ENCODE results near the gene GAPDHS.
A peak's percentile ranks its signal among the peaks of the same experiment; 100 is the strongest.

GAPDHS gene

DNA sequence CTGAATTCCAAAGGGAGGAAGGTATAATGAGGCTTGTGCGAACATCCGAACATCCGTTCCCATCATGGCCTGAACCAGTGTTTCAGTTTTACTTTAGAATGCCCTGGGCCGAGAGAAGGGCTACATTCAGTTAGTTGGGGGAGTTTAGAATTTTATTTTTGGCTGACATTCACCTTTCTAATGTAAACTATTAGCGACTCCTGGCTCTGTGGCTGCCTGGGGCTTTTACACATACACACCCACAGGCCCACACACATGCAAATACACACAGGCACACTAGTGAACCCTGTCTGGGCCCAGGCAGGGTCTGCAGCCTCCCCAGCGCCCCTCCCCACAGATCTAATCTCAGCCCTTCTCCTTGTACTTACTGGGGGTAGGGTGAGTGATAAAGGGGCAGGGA, 6.1 kb downstream of the GAPDHS start:
- Mint-ChIP-seq H3K36me3 (ENCODE audit: low read depth) (no peaks in the 10 kb centered on the region), H3K27ac (no peak overlapping the region), H3K27me3 (ENCODE audit: low read depth) (peaks cover 3% of the 10 kb centered on the region), H3K4me1 (ENCODE audit: low read depth) (peaks cover 3% of the 10 kb centered on the region), H3K9me3 (no peaks in the 10 kb centered on the region), H3K4me3 (no peak overlapping the region)
- no peak for DNase-seq (ENCODE audit: low spot score)

DNA sequence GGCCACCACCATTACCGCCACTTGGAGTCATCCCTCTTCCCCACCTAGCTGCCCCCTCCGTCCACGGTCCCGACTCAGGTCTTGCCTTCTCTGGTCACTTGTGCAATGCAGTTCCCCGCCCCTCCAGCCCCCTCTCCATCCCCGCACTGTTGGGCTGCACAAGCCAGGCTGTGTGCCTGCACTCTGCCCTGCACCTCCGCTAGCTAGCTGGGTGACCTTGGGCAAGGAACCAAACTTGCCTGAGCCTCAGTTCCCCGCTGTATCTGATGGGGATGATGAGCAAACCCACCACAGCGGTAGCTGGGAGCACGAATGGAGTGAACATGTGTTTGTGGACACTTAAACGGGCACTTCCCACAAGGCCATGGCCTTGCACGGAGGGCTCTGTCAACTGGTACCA, 6.6 kb downstream of the GAPDHS start:
- Mint-ChIP-seq H3K4me3 (no peak overlapping the region), H3K9me3 (no peaks in the 10 kb centered on the region), H3K27ac (no peak overlapping the region), H3K4me1 (ENCODE audit: low read depth) (peaks cover 7% of the 10 kb centered on the region), H3K27me3 (ENCODE audit: low read depth) (peaks cover 2% of the 10 kb centered on the region), H3K36me3 (ENCODE audit: low read depth) (no peaks in the 10 kb centered on the region)
- no peak for DNase-seq (ENCODE audit: low spot score)

- H3K27ac Mint-ChIP-seq: no peak overlapping the region
- no peaks in the 10 kb centered on the region for H3K9me3 Mint-ChIP-seq
- H3K36me3 Mint-ChIP-seq (ENCODE audit: low read depth): no peaks in the 10 kb centered on the region
- H3K27me3 Mint-ChIP-seq (ENCODE audit: low read depth): no peaks in the 10 kb centered on the region
- H3K4me3 Mint-ChIP-seq: no peak overlapping the region
- DNase-seq (ENCODE audit: low spot score): no peak
- H3K4me1 Mint-ChIP-seq (ENCODE audit: low read depth): peaks cover 8% of the 10 kb centered on the region
Measured at GRCh38 chr19:35540356-35540927, 7.2 kb downstream of the GAPDHS start.

GRCh38 chr19:35542209-35542608, 9.0 kb downstream of the GAPDHS start:
- H3K9me3 Mint-ChIP-seq: no peaks in the 10 kb centered on the region
- H3K36me3 Mint-ChIP-seq (ENCODE audit: low read depth): no peaks in the 10 kb centered on the region
- H3K27ac Mint-ChIP-seq: no peak overlapping the region
- no peak overlapping the region for H3K4me3 Mint-ChIP-seq
- peaks cover 16% of the 10 kb centered on the region for H3K4me1 Mint-ChIP-seq (ENCODE audit: low read depth)
- DNase-seq (ENCODE audit: low spot score): no peak
- H3K27me3 Mint-ChIP-seq (ENCODE audit: low read depth): no peaks in the 10 kb centered on the region

- Mint-ChIP-seq H3K27ac (no peak overlapping the region), H3K9me3 (no peaks in the 10 kb centered on the region), H3K27me3 (ENCODE audit: low read depth) (no peaks in the 10 kb centered on the region), H3K4me1 (ENCODE audit: low read depth) (peaks cover 16% of the 10 kb centered on the region), H3K4me3 (no peak overlapping the region), H3K36me3 (ENCODE audit: low read depth) (no peaks in the 10 kb centered on the region)
- no peak for DNase-seq (ENCODE audit: low spot score)
Measured at GRCh38 chr19:35543280-35544109, 10.2 kb downstream of the GAPDHS start.

GRCh38 chr19:35544110-35544802, 11.0 kb downstream of the GAPDHS start:
- H3K4me3 Mint-ChIP-seq: peak overlapping the region; percentile 95
- no peaks in the 10 kb centered on the region for H3K9me3 Mint-ChIP-seq
- no peaks in the 10 kb centered on the region for H3K36me3 Mint-ChIP-seq (ENCODE audit: low read depth)
- no peak for DNase-seq (ENCODE audit: low spot score)
- H3K27me3 Mint-ChIP-seq (ENCODE audit: low read depth): no peaks in the 10 kb centered on the region
- H3K4me1 Mint-ChIP-seq (ENCODE audit: low read depth): peaks cover 17% of the 10 kb centered on the region
- H3K27ac Mint-ChIP-seq: peak overlapping the region; percentile 85

DNA sequence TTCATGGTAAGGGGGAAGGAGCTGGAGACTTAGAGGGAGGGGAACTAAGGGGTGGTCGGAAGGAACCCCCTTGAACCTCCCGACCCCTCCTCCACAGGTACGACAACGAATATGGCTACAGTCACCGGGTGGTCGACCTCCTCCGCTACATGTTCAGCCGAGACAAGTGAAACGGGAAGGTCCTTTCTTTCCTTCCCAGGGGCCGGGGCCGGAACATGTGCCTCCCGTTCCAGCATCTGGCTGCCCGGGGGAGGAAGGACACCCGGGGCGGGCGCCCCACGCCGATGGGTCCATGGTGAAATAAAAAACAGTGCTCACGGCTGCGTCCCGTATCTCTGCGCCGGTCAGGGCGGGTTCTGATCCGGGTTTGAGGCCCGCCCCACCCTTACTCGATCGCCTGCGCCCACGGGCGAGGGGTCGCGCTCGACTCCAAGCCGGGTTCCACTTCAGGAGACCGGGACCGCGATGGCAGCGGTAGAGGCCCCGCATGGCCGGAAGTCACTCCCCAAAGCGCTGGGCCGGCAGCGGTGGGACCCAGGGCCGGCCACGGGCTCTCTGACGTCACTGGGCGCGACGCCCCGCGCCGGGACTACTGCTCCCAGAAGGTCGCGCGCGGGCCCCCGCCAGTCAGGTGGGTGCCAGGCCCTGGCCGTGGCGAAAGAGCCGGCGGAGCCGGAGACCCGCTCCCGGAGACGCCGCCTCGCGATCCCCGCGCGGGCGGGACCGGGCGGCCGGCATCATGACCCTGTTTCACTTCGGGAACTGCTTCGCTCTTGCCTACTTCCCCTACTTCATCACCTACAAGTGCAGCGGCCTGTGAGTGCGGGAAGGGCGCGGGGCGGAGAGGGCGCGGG, 12.0 kb downstream of the GAPDHS start, which contains the start of gene TMEM147:
Gene TMEM147, plus strand, starts transcription at position 626 of the 854 bp plus-strand sequence. Its CDS starts 114 bp downstream, at position 740.
- Mint-ChIP-seq H3K27ac (peak within 1 kb of the TSS; percentile 92), H3K4me1 (ENCODE audit: low read depth) (peaks cover 18% of the 10 kb centered on the region), H3K36me3 (ENCODE audit: low read depth) (no peaks in the 10 kb centered on the region), H3K4me3 (peak within 1 kb of the TSS; percentile 95), H3K9me3 (no peaks in the 10 kb centered on the region), H3K27me3 (ENCODE audit: low read depth) (no peaks in the 10 kb centered on the region)
- peak; percentile 91 for DNase-seq (ENCODE audit: low spot score)

DNA sequence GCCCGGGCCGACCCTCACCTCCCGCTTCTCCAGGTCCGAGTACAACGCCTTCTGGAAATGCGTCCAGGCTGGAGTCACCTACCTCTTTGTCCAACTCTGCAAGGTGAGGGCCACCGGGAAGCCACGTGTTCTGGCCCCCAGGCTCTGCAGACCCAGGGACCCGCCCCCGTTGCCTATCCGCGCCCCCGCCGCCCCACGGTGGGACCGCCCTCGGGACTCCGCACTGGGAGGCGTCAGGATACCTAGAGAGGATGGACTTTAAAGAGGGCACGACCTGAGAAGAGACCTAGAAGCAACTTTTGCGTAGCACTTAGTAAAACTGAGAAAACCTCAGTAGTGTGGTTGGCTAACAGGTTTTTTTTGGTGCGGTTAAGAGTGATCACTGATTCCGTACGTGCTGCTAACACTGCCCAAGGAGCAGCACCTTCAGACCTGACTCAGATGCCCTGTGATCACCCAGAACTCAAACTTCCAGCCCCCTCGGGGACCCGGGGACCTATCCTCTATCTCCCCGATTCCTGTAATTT, 12.7 kb downstream of the GAPDHS start:
- Mint-ChIP-seq H3K27ac (peak overlapping the region; percentile 92), H3K4me3 (peak overlapping the region; percentile 95), H3K4me1 (ENCODE audit: low read depth) (peaks cover 18% of the 10 kb centered on the region), H3K27me3 (ENCODE audit: low read depth) (no peaks in the 10 kb centered on the region), H3K36me3 (ENCODE audit: low read depth) (no peaks in the 10 kb centered on the region), H3K9me3 (no peaks in the 10 kb centered on the region)
- peak; percentile 67 for DNase-seq (ENCODE audit: low spot score)

- H3K4me1 Mint-ChIP-seq (ENCODE audit: low read depth): peaks cover 18% of the 10 kb centered on the region
- no peaks in the 10 kb centered on the region for H3K27me3 Mint-ChIP-seq (ENCODE audit: low read depth)
- DNase-seq (ENCODE audit: low spot score): no peak
- peak overlapping the region; percentile 95 for H3K4me3 Mint-ChIP-seq
- no peaks in the 10 kb centered on the region for H3K9me3 Mint-ChIP-seq
- H3K27ac Mint-ChIP-seq: peak overlapping the region; percentile 92
- no peaks in the 10 kb centered on the region for H3K36me3 Mint-ChIP-seq (ENCODE audit: low read depth)
Measured at GRCh38 chr19:35546532-35546931, 13.3 kb downstream of the GAPDHS start.

DNA sequence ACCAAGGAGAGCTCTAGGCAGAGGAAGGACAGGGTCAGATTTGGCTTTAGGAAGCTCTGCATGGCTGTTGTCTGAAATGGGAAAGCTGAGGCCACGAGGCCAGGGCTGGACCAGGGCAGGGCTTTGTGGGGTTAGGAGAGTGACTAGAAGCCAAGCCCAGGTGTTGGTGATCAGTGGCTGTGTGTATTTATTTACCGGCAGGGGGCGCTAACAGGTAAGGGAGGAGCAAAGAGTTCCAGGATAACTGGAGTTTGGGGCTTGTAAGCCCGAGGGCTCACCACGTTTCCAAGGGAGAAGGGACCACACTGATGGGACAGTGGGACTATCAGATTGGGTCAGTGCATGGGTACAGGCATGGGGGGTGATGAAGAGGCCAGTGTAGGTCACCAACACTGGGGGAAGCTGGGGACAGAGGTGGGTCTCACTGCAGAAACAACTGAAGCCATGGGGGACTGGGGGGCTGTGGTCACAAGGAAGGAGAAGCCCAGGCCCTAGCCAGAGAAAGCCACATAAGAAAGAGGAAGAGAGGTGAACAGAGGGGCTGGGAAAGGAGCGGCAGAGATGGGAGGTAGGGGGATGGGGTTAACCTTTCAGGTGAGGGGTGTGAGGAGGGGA, 16.0 kb downstream of the GAPDHS start:
- H3K36me3 Mint-ChIP-seq (ENCODE audit: low read depth): no peaks in the 10 kb centered on the region
- no peaks in the 10 kb centered on the region for H3K27me3 Mint-ChIP-seq (ENCODE audit: low read depth)
- H3K4me3 Mint-ChIP-seq: no peak overlapping the region
- H3K4me1 Mint-ChIP-seq (ENCODE audit: low read depth): peaks cover 15% of the 10 kb centered on the region
- DNase-seq (ENCODE audit: low spot score): peak; percentile 39
- H3K9me3 Mint-ChIP-seq: no peaks in the 10 kb centered on the region
- peak overlapping the region; percentile 54 for H3K27ac Mint-ChIP-seq

DNA sequence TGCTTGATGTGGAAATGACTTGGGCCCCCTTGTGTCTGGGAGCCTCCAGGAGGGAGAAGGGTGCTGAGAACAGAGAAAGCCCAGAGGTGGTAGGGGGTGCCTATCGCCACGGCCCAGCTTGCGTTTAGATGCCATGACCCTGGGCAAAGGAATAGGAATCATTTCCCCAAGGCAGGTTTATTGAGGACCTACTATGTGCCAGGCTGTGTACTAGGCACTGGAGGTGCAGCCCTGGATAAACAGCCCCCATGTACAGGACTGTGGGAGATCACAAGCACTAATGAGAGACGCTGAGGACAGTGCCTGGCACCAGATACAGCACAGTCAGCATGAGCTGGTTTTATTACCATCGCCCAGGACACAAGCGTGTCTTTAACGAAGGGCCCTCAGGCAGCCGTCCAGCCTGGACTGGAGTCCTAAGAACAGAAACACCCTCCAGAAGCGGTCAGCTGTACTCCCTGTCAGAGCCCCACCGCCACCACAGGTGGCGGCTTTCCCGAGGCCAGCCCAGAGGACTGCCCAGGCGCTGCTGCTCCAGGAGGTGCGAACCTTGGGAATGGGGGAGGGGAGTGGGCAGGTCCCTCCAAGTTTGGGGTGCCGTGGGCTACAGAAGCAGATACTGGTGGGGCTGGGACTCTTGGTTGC, 16.7 kb downstream of the GAPDHS start:
- Mint-ChIP-seq H3K27me3 (ENCODE audit: low read depth) (no peaks in the 10 kb centered on the region), H3K4me1 (ENCODE audit: low read depth) (peaks cover 10% of the 10 kb centered on the region), H3K4me3 (no peak overlapping the region), H3K9me3 (no peaks in the 10 kb centered on the region), H3K36me3 (ENCODE audit: low read depth) (no peaks in the 10 kb centered on the region), H3K27ac (no peak overlapping the region)
- no peak for DNase-seq (ENCODE audit: low spot score)

DNA sequence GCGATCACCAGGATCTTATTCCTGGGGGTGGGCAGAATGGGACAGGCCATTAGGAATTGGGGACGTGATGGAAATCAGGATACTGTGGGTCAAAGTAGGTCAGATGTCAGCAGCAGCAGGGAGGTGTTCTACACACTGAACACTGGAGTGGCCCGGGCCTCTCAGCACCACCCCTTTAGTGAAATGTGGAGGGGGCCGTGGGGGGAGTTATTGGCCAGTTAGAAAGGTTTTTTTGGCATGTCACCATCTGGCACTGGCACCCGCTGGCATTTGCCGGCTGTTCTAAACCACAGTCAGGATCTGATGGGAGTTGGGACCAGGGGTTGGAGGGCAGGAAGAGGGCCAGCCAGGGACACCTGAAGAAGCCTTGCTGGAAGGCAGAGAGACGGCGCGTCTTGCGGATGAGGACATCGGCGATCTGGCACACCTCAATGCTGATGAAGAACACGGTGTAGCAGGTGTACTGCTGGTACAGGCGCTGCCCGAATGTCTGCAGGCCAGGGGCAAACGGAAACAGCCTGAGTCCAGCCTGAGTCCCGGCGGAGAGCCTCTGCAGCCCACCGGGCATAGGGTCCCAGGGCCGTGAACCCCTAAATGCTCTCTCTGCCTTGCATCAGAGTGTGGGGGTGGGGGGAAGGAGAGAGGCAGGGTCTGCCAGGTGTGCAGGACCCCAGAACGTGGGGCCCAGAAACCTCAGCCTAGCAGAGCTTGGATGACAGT, 18.0 kb downstream of the GAPDHS start:
- DNase-seq (ENCODE audit: low spot score): no peak
- Mint-ChIP-seq H3K27me3 (ENCODE audit: low read depth) (no peaks in the 10 kb centered on the region), H3K4me3 (no peak overlapping the region), H3K9me3 (no peaks in the 10 kb centered on the region), H3K36me3 (ENCODE audit: low read depth) (no peaks in the 10 kb centered on the region), H3K4me1 (ENCODE audit: low read depth) (peaks cover 9% of the 10 kb centered on the region), H3K27ac (no peak overlapping the region)

Data from T-helper 2 cell treated with Interferon-gamma antibody and Interleukin-4, amounts not matched to agents 5 μg/mL and 100 μg/mL, for 36 hours (primary cell).